SIG-M5 (cell line): ENCODE data around the gene DYNLRB2.

Experiments
- DNase-seq: peaks from one replicate; lab custom pipeline; 2025; lab: John Stamatoyannopoulos, UW

The DYNLRB2 gene

DNA sequence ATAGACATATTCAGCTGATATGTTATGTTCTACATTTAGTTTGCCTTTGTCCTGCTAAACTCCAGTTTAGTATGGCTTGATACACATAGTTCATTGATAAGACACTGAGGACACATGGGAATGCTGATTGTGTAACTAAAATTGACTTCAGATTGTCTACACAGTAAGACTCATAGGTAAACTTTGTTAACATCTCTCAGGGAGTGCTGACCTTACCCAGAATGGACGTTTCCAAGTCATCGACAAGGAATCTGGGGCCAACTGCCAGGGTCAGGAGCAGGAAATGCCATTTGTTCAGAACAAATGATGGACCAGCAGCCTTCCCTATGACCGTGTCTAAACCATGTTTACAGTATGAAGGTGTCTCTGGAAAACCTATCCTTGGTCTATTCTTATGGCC lies 58.7 kb downstream of the DYNLRB2 start:
- DNase-seq = no peak
